Gastrocnemius medialis (tissue), 4 donors: Measurements from ENCODE around the gene AUTS2. TPM values are rescaled to one million over a fixed set of nuclear protein-coding genes. Genes with fewer than 3 reads are reported as not detected.

Experiments
- ATAC-seq, 2 donors: fragments of 150-250 bp; one replicate each; pipeline ENCODE4 v1.9.1; 2016
- DNase-seq, 2 donors: peaks; one replicate each; pipeline ENCODE4 v3.0.0-alpha.2; 2019
- H3K27ac ChIP-seq, 4 donors: fragments of 200-600 bp; sonication (generic); 1 replicate in 1 of 4; 2 replicates in 3 of 4; pipeline ENCODE4 v1.5.1; 2016 to 2018; ENCODE audit warnings: mild to moderate bottlenecking in 2 of 4, moderate library complexity in 1 of 4
- H3K27me3 ChIP-seq, 3 donors: fragments of 200-600 bp; sonication (generic) in 2 of 3; 1 replicate in 1 of 3; 2 replicates in 2 of 3; pipeline versions ENCODE4 v1.5.1 to v1.6.0; 2016 to 2019; ENCODE audit warnings: mild to moderate bottlenecking in 1 of 3, moderate library complexity in 1 of 3
- H3K36me3 ChIP-seq, 2 donors: fragments of 200-600 bp; sonication (generic) in 1 of 2; one replicate each; pipeline ENCODE4 v1.5.1; 2017 to 2018
- H3K4me1 ChIP-seq, 2 donors: fragments of 200-600 bp; sonication (generic) in 1 of 2; one replicate each; pipeline ENCODE4 v1.5.1; 2016 to 2017; ENCODE audit warnings: mild to moderate bottlenecking in 2 of 2
- H3K4me3 ChIP-seq, 4 donors: fragments of 200-600 bp; sonication (generic) in 3 of 4; 1 replicate in 1 of 4; 2 replicates in 3 of 4; pipeline ENCODE4 v1.5.1; 2016 to 2019; ENCODE audit warnings: mild to moderate bottlenecking in 2 of 4
- H3K9me3 ChIP-seq, 3 donors: fragments of 200-600 bp; sonication (generic) in 2 of 3; 1 replicate in 1 of 3; 2 replicates in 2 of 3; pipeline ENCODE4 v1.5.1; 2016 to 2019
- POLR2A ChIP-seq, 2 donors: fragments of 450-650 bp; IDR thresholded peaks; one replicate each; pipeline ENCODE4 v1.6.1; 2017; ENCODE audit warnings: antibody characterized with exemption in 2 of 2, mild to moderate bottlenecking in 2 of 2, moderate library complexity in 2 of 2
- in situ Hi-C, 4 donors: fragments of 200-750 bp; cut with MboI; loops; one replicate each; pipeline versions ENCODE4 v1.15.0 to v1.8.0; 2017; ENCODE audit warnings: low sequenced_read_pairs in 4 of 4
- intact Hi-C: fragments of 100-400 bp; cut with DNase I; formaldehyde crosslinking; loops from one replicate; pipeline ENCODE4 v1.15.1; 2023; ENCODE audit warnings: low total_unique reads
- total RNA-seq, 4 donors: library from RNA; depleted of rRNA; stranded (reverse); fragments of >200 nt; gene quantifications; one replicate each; pipeline versions ENCODE4 v1.1.0 to v1.2.3, GENCODE V29; 2016
- TF ChIP-seq, protein P1 (sequence below), 5 experiments: fragments of 450-650 bp in 3 of 5; fragments of 200-600 bp in 2 of 5; sonication (generic) in 2 of 5; IDR thresholded peaks in 4 of 5; conservative IDR thresholded peaks in 1 of 5; 1 replicate in 4 of 5; 2 replicates in 1 of 5; pipeline ENCODE4 v1.5.1; 2016 to 2019; ENCODE audit warnings: antibody characterized with exemption in 5 of 5, mild to moderate bottlenecking in 3 of 5, moderate library complexity in 3 of 5

AUTS2 gene
- total RNA-seq, 4 donors from 2014 or later, result 2.5 to 16.2 (median 8.5) TPM

DNA sequence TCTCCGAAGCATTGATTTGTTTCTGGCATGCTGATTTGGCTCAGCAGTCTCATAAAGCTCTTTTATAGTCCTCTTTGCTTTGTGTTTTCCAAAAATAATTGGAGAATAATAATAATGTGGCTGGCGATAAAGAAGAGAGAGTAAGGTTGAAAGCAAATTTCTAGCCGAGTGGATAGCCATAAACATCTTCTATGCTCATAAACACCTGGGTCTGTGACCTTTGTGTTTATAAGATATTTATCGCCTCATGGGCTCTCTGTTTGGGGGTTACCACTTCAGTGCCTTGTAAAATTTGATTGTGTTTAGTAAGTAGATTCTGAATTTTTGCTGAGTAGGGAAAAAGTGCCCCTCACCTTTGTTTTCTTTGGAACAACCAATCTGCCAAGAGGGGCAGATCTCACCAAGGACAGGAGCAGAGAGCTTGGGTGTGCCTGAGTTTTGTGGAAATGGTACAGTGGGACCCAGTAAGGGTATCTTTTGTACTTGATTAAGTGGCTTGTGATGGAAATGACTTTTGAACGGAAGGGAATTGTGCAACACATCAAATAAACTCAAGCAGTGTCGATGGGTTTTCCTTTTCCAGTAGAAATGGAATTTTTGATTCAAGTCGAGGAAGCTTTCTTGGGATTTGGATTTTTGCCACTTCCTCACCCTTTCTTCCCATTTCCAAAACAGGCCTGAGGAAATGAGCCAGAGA, 220.5 kb downstream of the AUTS2 start:
- Histone ChIP-seq H3K27me3 (no peaks in the 10 kb centered on the region), H3K27ac (no peak overlapping the region), H3K4me1 (peaks cover 7 to 11% of the 10 kb centered on the region in 2 donors), H3K4me3 (no peak overlapping the region), H3K36me3 (no peaks in the 10 kb centered on the region), H3K9me3 (no peaks in the 10 kb centered on the region)
- no peak for DNase-seq
- in situ Hi-C loops (no loop called here), intact Hi-C loops (no loop called here)
- no peak for TF ChIP-seq POLR2A (IDR thresholded peaks at IDR 0.05)
- TF ChIP-seq, protein P1, sequence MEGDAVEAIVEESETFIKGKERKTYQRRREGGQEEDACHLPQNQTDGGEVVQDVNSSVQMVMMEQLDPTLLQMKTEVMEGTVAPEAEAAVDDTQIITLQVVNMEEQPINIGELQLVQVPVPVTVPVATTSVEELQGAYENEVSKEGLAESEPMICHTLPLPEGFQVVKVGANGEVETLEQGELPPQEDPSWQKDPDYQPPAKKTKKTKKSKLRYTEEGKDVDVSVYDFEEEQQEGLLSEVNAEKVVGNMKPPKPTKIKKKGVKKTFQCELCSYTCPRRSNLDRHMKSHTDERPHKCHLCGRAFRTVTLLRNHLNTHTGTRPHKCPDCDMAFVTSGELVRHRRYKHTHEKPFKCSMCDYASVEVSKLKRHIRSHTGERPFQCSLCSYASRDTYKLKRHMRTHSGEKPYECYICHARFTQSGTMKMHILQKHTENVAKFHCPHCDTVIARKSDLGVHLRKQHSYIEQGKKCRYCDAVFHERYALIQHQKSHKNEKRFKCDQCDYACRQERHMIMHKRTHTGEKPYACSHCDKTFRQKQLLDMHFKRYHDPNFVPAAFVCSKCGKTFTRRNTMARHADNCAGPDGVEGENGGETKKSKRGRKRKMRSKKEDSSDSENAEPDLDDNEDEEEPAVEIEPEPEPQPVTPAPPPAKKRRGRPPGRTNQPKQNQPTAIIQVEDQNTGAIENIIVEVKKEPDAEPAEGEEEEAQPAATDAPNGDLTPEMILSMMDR (IDR thresholded peaks at IDR 0.05 in 4 of 5, conservative IDR thresholded peaks at IDR 0.05 in 1 of 5), result no peak
- no peak for ATAC-seq

DNA sequence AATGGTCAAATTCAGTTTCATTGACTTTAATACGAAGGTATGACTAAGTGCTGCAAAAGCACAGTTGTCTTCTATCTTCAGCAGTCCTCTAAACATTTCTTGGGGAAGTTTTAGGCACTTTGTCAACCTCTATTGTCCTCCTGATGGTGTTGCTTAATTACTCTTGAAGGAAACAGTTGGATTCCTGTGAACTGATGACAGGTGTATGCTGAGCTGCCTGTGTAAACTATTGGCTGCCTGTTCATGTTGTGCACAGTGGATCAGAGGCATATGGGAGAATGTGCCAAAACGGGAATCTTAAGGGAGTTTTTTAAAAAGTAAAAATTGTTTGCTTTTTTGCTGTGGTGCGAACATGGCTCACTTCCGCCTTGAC, 221.0 kb downstream of the AUTS2 start:
- DNase-seq, result no peak
- in situ Hi-C loops (no loop called here), intact Hi-C loops (no loop called here)
- Histone ChIP-seq H3K9me3 (no peaks in the 10 kb centered on the region), H3K4me1 (peaks cover 7 to 10% of the 10 kb centered on the region in 2 donors), H3K27me3 (no peaks in the 10 kb centered on the region), H3K27ac (no peak overlapping the region), H3K36me3 (no peaks in the 10 kb centered on the region), H3K4me3 (no peak overlapping the region)
- no peak for ATAC-seq
- TF ChIP-seq, protein P1 (IDR thresholded peaks at IDR 0.05 in 4 of 5, conservative IDR thresholded peaks at IDR 0.05 in 1 of 5), result no peak
- TF ChIP-seq POLR2A (IDR thresholded peaks at IDR 0.05), result no peak

DNA sequence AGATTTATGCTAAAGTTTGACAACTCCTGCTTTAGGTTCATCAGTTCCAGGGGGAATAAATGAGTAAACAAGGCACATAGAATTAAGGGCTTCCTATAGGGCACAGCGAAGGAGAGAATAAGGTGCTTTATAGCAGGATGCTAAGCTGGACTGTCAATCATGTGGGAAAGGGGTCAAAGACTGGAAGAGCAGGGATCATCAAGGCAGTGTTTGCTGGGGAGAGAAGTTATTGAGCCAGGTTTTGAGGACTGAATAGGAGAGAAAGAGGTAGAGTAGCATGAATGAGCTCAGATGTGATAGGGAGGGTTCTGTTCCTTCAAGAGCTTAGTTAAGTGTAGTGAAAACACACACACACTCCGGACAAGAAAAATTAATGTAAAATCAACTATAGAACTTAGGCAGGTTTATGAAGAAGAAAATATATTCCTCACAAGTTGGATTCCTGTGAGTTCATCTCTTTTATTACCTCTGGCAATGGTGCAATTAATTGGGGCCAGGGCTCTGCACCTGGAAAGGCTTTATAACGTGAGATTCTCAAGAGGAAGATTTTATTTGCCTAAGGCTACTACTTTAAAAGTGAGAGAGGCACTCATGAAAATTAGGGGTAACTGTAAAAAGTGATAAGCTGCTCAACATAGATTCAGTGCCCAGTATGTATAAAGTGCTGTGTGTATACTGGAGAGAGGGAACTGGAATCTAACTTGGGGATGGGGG, 222.4 kb downstream of the AUTS2 start:
- Histone ChIP-seq H3K9me3 (no peaks in the 10 kb centered on the region), H3K4me1 (peaks cover 8 to 18% of the 10 kb centered on the region in 2 donors)
- ATAC-seq, result no peak

DNA sequence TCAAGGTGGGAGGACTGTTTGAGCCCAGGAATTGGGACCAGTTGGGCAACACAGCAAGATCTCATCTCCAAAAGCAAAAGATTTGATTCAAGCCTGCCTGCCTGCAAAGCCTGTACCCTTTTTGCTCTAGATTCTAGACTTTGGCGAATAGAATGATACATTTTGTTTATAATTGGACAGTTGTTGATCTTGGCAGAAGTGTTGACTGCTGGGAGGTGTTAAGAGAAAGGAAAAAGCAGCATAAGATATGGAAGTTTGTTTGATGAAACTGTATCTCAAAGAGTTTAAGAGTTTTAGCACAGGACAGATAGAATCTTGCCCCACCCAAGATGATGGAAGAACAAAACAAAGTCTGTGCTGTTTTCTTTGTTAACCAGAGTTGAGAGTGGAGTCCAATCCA, 224.1 kb downstream of the AUTS2 start:
- Histone ChIP-seq H3K27ac (no peak overlapping the region), H3K4me1 (peaks cover 8 to 18% of the 10 kb centered on the region in 2 donors), H3K27me3 (no peaks in the 10 kb centered on the region), H3K9me3 (no peaks in the 10 kb centered on the region), H3K36me3 (no peaks in the 10 kb centered on the region), H3K4me3 (no peak overlapping the region)
- TF ChIP-seq POLR2A (IDR thresholded peaks at IDR 0.05), result no peak
- TF ChIP-seq, protein P1 (IDR thresholded peaks at IDR 0.05 in 4 of 5, conservative IDR thresholded peaks at IDR 0.05 in 1 of 5), result no peak
- intact Hi-C loops, result no loop called here
- in situ Hi-C loops, result no loop called here
- DNase-seq, result no peak
- ATAC-seq, result no peak

More for the DNA sequence above, 222.4 kb downstream of the AUTS2 start:
- Histone ChIP-seq H3K27ac (no peak overlapping the region), H3K4me3 (no peak overlapping the region), H3K27me3 (no peaks in the 10 kb centered on the region), H3K36me3 (no peaks in the 10 kb centered on the region)
- TF ChIP-seq POLR2A (IDR thresholded peaks at IDR 0.05), result no peak
- TF ChIP-seq, protein P1 (IDR thresholded peaks at IDR 0.05 in 4 of 5, conservative IDR thresholded peaks at IDR 0.05 in 1 of 5), result no peak
- intact Hi-C loops (no loop called here), in situ Hi-C loops (no loop called here)
- DNase-seq, result no peak
